Measurements from ENCODE around the gene LGALS14.

DNA sequence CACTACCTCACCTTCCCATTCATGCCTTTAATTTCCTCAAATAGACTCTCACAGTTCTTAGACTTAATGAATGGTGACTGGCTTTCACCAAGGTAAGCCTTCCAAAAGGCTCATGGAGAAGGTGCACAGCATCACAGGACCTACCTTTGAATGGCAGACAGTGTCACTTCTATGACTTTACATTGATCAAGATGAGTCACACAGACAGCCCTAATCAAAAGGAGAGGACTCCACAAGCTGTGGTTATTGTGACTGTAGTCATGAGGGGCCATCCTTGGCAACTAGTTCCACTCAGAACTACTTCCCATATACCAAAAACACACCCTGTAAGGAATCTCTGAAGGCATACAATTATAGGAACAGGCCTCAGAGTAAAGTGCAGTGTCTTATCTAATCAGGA is 42.7 kb upstream of the LGALS14 start:
- TF ChIP-seq, protein P1, sequence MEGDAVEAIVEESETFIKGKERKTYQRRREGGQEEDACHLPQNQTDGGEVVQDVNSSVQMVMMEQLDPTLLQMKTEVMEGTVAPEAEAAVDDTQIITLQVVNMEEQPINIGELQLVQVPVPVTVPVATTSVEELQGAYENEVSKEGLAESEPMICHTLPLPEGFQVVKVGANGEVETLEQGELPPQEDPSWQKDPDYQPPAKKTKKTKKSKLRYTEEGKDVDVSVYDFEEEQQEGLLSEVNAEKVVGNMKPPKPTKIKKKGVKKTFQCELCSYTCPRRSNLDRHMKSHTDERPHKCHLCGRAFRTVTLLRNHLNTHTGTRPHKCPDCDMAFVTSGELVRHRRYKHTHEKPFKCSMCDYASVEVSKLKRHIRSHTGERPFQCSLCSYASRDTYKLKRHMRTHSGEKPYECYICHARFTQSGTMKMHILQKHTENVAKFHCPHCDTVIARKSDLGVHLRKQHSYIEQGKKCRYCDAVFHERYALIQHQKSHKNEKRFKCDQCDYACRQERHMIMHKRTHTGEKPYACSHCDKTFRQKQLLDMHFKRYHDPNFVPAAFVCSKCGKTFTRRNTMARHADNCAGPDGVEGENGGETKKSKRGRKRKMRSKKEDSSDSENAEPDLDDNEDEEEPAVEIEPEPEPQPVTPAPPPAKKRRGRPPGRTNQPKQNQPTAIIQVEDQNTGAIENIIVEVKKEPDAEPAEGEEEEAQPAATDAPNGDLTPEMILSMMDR (IDR thresholded peaks at IDR 0.05): no peak
- TF ChIP-seq POLR2A (IDR thresholded peaks at IDR 0.05): no peak

All from esophagus squamous epithelium (tissue), 4 donors.